AG04449 (cell line): ENCODE data around the gene NDUFA8.

Experiments used
- CTCF ChIA-PET: fragments of 350-600 bp; formaldehyde crosslinking; extraction: SDS; loops from one replicate; lab custom pipeline; 2021; ENCODE audit warnings: antibody characterized with exemption; lab: Yijun Ruan, JAX
- POLR2A ChIA-PET: fragments of 400-600, 350-600 bp; formaldehyde crosslinking; extraction: SDS; loops from one replicate; lab custom pipeline; 2020; ENCODE audit warnings: antibody characterized with exemption, inconsistent platforms; lab: Yijun Ruan, JAX
- DNase-seq: peaks from one replicate; pipeline ENCODE4 v3.0.0-alpha.2; 2010; ENCODE audit warnings: low read depth, low spot score
- H3K4me3 ChIP-seq: 2 replicates; pipeline ENCODE4 v1.5.1; 2011; ENCODE audit warnings: low read depth, mild to moderate bottlenecking, control low read depth, low read length
- CTCF ChIP-seq: IDR thresholded peaks from one replicate; pipeline ENCODE4 v1.5.1; 2011; ENCODE audit warnings: mild to moderate bottlenecking, moderate library complexity, low read length, control low read depth, inconsistent platforms; ENCODE audit not compliant: insufficient read depth; ENCODE audit errors: missing control alignments

NDUFA8 gene

GRCh38 chr9:122116040-122116439 is 43.5 kb downstream of the NDUFA8 start:
- POLR2A ChIA-PET, result no interaction called here
- no peak for TF ChIP-seq CTCF
- DNase-seq, result no peak
- H3K4me3 ChIP-seq, result no peak overlapping the region
- CTCF ChIA-PET, result interaction anchor here (4.2 to 24.0 kb wide), 4 partner anchors 8 to 230 kb away, joined by 23 to 831 read pairs (median 386); partner anchors contain the start of gene TTLL11

GRCh38 chr9:122115176-122116035 is 44.2 kb downstream of the NDUFA8 start:
- TF ChIP-seq CTCF, result no peak
- H3K4me3 ChIP-seq, result no peak overlapping the region
- no peak for DNase-seq
- POLR2A ChIA-PET, result no interaction called here
- CTCF ChIA-PET, result interaction anchor here (4.2 to 24.0 kb wide), 4 partner anchors 8 to 230 kb away, joined by 23 to 831 read pairs (median 386); partner anchors contain the start of gene TTLL11

GRCh38 chr9:122113574-122113973 is 46.0 kb downstream of the NDUFA8 start:
- ChIA-PET CTCF (interaction anchor here (1.6 to 24.0 kb wide), 4 partner anchors 10 to 237 kb away, joined by 6 to 692 read pairs (median 52); partner anchors contain the start of gene TTLL11), POLR2A (no interaction called here)
- no peak for TF ChIP-seq CTCF
- no peak overlapping the region for H3K4me3 ChIP-seq
- DNase-seq, result no peak

GRCh38 chr9:122112238-122112637 is 47.3 kb downstream of the NDUFA8 start:
- CTCF ChIA-PET, result interaction anchor here (6.5 to 24.0 kb wide), 2 partner anchors 11 to 17 kb away, joined by 80 to 692 read pairs; partner anchors contain the start of gene TTLL11
- POLR2A ChIA-PET, result no interaction called here

GRCh38 chr9:122111413-122112085 is 48.0 kb downstream of the NDUFA8 start:
- CTCF ChIA-PET, result interaction anchor here (1.6 to 24.0 kb wide), 4 partner anchors 10 to 239 kb away, joined by 6 to 692 read pairs (median 102); partner anchors contain the start of gene TTLL11
- no peak for TF ChIP-seq CTCF
- DNase-seq, result no peak
- H3K4me3 ChIP-seq, result no peak overlapping the region
- POLR2A ChIA-PET, result no interaction called here

More at GRCh38 chr9:122112238-122112637, 47.3 kb downstream of the NDUFA8 start:
- no peak for TF ChIP-seq CTCF
- H3K4me3 ChIP-seq, result no peak overlapping the region
- no peak for DNase-seq
